HG03175 (cell line): ENCODE measurements around the gene WBP1L.
"Not testable (repeated sequence)": the region's sequence is repeated elsewhere in the genome, so short reads cannot be mapped to it uniquely, and the experiment has no call there.

Source experiments
- ATAC-seq: cut with Tn5 transposase; IDR thresholded peaks from one replicate; pipeline ENCODE4 v1.9.1; 2021; ENCODE audit warnings: mild to moderate bottlenecking, moderate library complexity; ENCODE audit not compliant: unreplicated experiment

Gene WBP1L

DNA sequence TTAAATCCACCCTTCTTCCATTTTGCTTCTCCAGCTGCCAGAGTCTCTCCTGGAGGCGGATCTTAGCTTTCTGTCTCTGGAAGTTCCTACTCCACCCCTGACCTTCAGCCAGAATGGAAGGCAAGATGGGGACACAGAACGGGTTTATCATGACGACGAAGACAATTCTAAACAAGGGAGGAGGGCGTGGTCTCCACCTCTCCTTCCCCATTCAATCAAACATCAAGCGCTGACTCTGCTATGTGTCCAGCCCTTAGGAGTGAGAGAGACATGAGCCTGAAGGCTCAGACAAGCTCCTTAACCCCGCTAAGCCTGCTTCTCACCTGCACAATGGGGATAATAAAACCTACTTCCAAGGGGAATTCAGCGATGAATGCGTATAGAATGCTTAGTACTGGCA lies 90.4 kb downstream of the WBP1L start:
- no peak for ATAC-seq

DNA sequence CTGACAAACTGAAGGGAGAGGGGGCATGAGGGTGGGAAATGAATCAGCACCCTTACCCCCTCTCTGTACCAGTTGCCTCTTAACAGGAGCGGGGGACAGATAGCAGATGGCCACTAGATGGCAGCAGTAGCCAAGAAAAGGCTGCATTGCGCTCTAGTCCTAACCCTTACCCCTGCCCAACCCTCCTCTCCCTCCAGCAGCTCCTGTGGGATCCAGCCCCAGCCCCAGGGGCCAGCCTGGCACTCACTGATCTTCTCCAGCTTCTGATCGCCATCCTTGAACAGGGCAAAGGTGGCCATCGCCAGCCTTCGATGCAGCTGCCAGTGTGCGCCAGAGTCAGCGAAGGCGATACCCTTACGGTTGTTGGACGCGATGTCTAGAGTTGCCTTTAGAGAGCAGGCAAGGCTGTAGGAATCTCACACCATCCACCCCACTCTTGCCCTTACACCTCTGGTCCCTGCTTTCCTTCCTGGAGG lies 91.3 kb downstream of the WBP1L start:
- ATAC-seq = no peak

- no peak for ATAC-seq
Measured at GRCh38 chr10:102837230-102837721, 93.5 kb downstream of the WBP1L start, which contains the start of gene CYP17A1. CYP17A1 (minus strand) TSS chr10:102837413; CDS start chr10:102837361, 52 bp downstream.

- ATAC-seq = not testable (repeated sequence)
Measured at GRCh38 chr10:102838276-102838927, 94.7 kb downstream of the WBP1L start.

DNA sequence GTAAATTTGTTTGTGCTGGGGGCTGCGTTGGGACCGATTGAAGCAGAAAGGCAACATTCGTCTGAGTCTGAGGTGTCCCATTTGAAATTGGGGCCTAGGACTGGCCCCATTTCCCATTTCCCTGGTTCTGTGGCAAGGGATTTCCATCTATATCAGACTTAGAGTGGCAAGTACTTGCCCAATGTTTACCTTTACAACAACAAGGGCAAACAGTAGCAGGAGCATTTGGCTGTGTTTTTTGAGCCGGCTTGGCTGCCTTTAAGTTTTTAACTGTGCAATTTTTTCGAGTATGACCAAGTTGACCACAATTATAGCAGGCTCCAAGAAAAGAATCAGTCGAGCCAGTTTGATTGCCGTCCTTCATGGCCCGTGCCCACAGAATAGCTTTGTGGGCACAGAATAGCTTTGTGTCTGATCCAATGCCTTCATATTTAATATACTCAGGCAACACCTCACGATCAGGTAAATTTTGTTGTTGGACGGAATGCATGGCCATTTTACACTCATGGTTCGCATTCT lies 98.1 kb downstream of the WBP1L start:
- ATAC-seq = no peak

- ATAC-seq = not testable (repeated sequence)
Measured at GRCh38 chr10:102843139-102843538, 99.4 kb downstream of the WBP1L start.

- not testable (repeated sequence) for ATAC-seq
Measured at GRCh38 chr10:102844190-102844776, 100.5 kb downstream of the WBP1L start.

DNA sequence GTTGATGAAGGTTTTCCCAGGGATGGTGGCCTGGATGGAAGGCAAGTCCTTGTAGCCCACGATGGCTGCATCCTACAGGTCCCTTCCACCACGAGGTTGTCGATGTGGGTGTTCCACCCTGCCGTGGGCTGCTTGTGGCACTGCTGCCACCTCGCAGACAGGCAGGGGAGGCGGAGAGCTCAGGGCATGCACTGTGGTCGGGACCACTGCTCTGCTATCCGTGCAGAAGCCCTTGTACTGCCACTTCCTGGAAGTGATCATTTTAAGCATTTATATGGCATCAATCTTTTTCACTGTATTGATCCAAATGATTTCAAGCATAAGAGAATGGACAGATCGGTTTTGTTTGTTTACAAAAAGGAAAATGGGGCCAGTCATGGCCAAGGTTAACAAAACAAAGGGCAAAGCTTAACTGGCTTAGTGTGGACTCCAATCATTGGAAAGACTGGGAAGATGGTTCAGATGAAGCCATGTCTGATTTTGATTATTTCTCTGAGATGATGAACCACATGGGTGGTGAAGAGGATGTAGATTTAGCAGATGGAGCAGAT lies 101.7 kb downstream of the WBP1L start:
- ATAC-seq = no peak

- ATAC-seq = no peak
Measured at GRCh38 chr10:102850025-102850518, 106.3 kb downstream of the WBP1L start.

DNA sequence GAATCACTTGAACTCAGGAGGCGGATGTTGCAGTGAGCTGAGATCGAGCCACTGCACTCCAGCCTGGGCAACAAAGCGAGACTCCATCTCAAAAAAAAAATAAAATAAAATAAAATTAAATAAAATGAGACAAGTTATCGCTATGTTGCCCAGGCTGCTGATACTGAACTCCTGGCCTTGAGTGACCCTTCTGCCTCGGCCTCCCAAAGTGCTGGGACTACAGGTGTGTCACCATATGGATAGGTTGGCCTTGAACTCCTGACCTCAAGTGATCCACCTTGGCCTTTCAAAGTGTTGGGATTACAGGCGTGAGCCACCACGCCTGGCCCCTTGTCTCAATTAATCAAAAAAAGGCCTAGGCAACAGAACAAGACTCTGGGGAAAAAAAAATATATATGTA lies 109.5 kb downstream of the WBP1L start:
- ATAC-seq = not testable (repeated sequence)

DNA sequence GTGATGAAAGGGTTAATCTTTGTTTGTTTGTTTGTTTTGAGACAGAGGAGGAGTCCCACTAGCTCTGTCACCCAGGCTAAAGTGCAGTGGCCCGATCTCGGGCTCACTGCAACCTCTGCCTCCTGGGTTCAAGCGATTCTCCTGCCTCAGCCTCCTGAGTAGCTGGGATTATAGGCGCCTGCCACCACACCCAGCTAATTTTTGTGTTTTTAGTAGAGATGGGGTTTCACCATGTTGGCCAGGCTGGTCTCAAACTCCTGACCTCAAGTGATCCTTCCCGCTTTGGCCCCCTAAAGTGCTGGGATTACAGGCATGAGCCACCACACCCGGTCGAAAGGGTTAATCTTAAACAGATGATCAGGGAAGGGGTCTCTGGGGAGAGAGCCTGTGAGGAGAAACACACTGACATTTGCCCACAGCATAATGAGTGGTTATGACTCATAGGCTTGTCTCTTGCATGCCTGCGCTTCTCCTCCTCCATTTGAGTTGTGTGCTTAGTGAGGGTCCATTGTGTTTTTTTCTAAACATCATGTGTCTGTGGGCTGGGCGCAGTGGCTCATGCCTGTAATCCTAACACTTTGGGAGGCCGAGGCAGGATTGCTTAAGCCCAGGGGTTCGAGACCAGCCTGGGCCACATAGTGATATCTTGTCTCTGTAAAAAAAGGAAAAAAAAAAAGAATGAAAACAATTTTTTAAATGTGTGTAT lies 112.1 kb downstream of the WBP1L start:
- ATAC-seq = not testable (repeated sequence)

- ATAC-seq = no peak
Measured at GRCh38 chr10:102856758-102857424, 113.1 kb downstream of the WBP1L start.

DNA sequence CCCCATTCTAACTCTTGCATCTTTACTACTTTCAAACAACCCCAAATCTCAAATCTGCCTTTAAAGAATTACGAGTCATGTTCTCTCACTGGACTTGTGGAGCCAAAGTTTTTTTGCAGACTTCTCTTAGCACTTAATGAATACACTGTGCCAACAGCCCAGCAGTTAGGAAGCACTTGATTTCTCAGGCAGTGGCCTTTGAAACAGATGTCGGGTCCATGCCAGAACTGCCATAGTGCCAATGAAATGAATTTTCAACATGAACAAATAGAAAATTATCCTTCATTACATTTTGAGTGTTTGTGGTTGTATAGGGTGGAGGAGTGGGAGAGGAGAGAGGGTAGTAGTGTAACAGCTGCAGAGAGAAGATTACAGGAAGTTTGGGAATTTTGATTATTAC lies 116.2 kb downstream of the WBP1L start:
- no peak for ATAC-seq

DNA sequence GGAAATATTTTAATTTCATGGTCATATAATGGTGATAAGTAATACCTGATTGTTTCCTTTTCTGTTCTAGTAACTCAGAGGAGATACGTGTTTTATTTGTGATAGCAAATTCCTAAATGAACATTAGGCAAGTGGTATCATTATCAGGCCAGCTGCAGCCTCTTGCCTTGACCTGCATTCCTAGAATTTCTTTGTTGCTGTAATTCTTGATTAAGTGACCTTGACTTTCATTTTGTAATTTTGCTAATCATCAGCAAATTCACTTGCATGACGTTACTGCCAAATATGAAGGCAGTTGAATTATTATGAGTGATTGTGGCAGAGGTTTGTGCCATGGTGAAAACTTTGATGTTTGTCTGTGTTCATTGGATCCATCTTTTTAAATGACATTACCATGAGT lies 119.9 kb downstream of the WBP1L start:
- ATAC-seq = no peak

DNA sequence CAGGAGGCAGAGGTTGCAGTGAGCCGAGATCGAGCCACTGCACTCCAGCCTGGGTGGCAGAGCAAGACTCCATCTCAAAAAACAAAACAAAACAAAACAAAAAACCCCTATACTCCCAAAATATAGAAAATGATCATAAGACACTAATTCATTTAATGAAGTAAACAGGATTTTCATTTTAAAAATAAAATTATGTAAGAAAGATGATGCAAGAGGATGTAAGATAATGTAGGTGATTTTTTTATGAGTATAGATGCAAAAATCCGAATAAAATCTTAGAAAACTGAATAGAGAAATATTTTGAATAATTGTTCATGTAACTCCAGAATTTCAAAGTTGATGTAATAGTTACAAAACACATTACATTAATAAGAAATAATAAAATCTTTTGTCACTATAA lies 121.9 kb downstream of the WBP1L start:
- ATAC-seq = no peak
